ENCODE measurements around the gene P2RX3. TPM values are rescaled to one million over a fixed set of nuclear protein-coding genes. Genes with fewer than 3 reads are reported as not detected.
A peak's percentile ranks its signal among the peaks of the same experiment; 100 is the strongest.

The P2RX3 gene
- polyA plus RNA-seq, 1 experiment, result not detected

GRCh38 chr11:57310091-57310490, 28.1 kb upstream of the P2RX3 start:
- TF ChIP-seq CTCF (IDR thresholded peaks at IDR 0.05; ENCODE audit: low read depth, low read length), result no peak
- DNase-seq (ENCODE audit: low read depth, low spot score), result no peak
- POLR2A ChIA-PET, result no interaction called here
- CTCF ChIA-PET, result interaction anchor here (1.0 to 1.6 kb wide), 2 partner anchors 8 to 61 kb away, joined by 3 to 4 read pairs; no protein-coding TSS in a partner anchor
- H3K4me3 ChIP-seq (ENCODE audit: low read depth, low read length), result peak overlapping the region; percentile 67; the same call in 1 of the 2 replicates
- H3K9me3 ChIP-seq (ENCODE audit: control insufficient read depth, insufficient read depth, low read length), result no peaks in the 10 kb centered on the region
- H3K27ac ChIP-seq (ENCODE audit: low read depth, low read length), result peak overlapping the region; percentile 88
- H3K27me3 ChIP-seq (ENCODE audit: control insufficient read depth, insufficient read depth, low read length), result no peaks in the 10 kb centered on the region

GRCh38 chr11:57310630-57311086, 27.5 kb upstream of the P2RX3 start:
- peak overlapping the region; percentile 67 for H3K4me3 ChIP-seq (ENCODE audit: low read depth, low read length)
- CTCF ChIA-PET, result no interaction called here
- no peak for DNase-seq (ENCODE audit: low read depth, low spot score)
- H3K27ac ChIP-seq (ENCODE audit: low read depth, low read length), result peak overlapping the region; percentile 88
- POLR2A ChIA-PET, result interaction anchor here (1.0 to 4.2 kb wide), 4 partner anchors 11 to 25 kb away, joined by 6 to 44 read pairs (median 6); partner anchors contain the start of gene SSRP1
- no peaks in the 10 kb centered on the region for H3K9me3 ChIP-seq (ENCODE audit: control insufficient read depth, insufficient read depth, low read length)
- no peaks in the 10 kb centered on the region for H3K27me3 ChIP-seq (ENCODE audit: control insufficient read depth, insufficient read depth, low read length)
- no peak for TF ChIP-seq CTCF (IDR thresholded peaks at IDR 0.05; ENCODE audit: low read depth, low read length)

- ChIA-PET CTCF (interaction anchor here (0.7 to 1.1 kb wide), 2 partner anchors 14 to 61 kb away, joined by 3 to 5 read pairs; no protein-coding TSS in a partner anchor), POLR2A (interaction anchor here (0.5 to 4.2 kb wide), 9 partner anchors 11 to 134 kb away, joined by 3 to 44 read pairs (median 6); partner anchors contain the start of genes SSRP1 and TNKS1BP1)
- Histone ChIP-seq H3K27ac (ENCODE audit: low read depth, low read length) (peak overlapping the region; percentile 88), H3K9me3 (ENCODE audit: control insufficient read depth, insufficient read depth, low read length) (no peaks in the 10 kb centered on the region), H3K27me3 (ENCODE audit: control insufficient read depth, insufficient read depth, low read length) (no peaks in the 10 kb centered on the region), H3K4me3 (ENCODE audit: low read depth, low read length) (peak overlapping the region; percentile 67)
- TF ChIP-seq CTCF (IDR thresholded peaks at IDR 0.05; ENCODE audit: low read depth, low read length), result no peak
- peak; percentile 94 for DNase-seq (ENCODE audit: low read depth, low spot score)
These were observed 26.8 kb upstream of the P2RX3 start for GRCh38 chr11:57311109-57311936.

GRCh38 chr11:57312511-57313021, 25.6 kb upstream of the P2RX3 start:
- POLR2A ChIA-PET, result interaction anchor here (2.4 to 4.2 kb wide), 2 partner anchors 9 to 12 kb away, joined by 20 to 44 read pairs; partner anchors contain the start of gene TNKS1BP1

More at GRCh38 chr11:57312511-57313021, 25.6 kb upstream of the P2RX3 start:
- Histone ChIP-seq H3K9me3 (ENCODE audit: control insufficient read depth, insufficient read depth, low read length) (no peaks in the 10 kb centered on the region), H3K27me3 (ENCODE audit: control insufficient read depth, insufficient read depth, low read length) (no peaks in the 10 kb centered on the region), H3K27ac (ENCODE audit: low read depth, low read length) (peak overlapping the region; percentile 88), H3K4me3 (ENCODE audit: low read depth, low read length) (no peak overlapping the region)
- no peak for DNase-seq (ENCODE audit: low read depth, low spot score)
- CTCF ChIA-PET, result interaction anchor here (1.0 kb wide), 1 partner anchor 63 kb away, joined by 4 read pairs; no protein-coding TSS in a partner anchor
- TF ChIP-seq CTCF (IDR thresholded peaks at IDR 0.05; ENCODE audit: low read depth, low read length), result no peak
